Motor neuron (in vitro differentiated cells): ENCODE measurements around the gene IRF2BPL. TPM values are rescaled to one million over a fixed set of nuclear protein-coding genes. Genes with fewer than 3 reads are reported as not detected.
A peak's percentile ranks its signal among the peaks of the same experiment; 100 is the strongest.

Experiments used
- ATAC-seq, 8 experiments: fragments of 200-7000 bp; cut with Tn5 transposase; replicated peaks in 6 of 8; 2 replicates each; pipeline ENCODE4 v1.8.0; 2021; ENCODE audit warnings: mild to moderate bottlenecking in 8 of 8, moderate library complexity in 8 of 8
- H3K27ac ChIP-seq, 2 donors: fragments of 250-450 bp; sonication (Bioruptor Pico); 2 replicates each; pipeline ENCODE4 v1.9.0; 2021; ENCODE audit warnings: antibody characterized with exemption in 2 of 2, mild to moderate bottlenecking in 2 of 2, moderate library complexity in 1 of 2
- H3K4me1 ChIP-seq, 2 donors: fragments of 250-450 bp; sonication (Bioruptor Pico); replicated peaks in 1 of 2; 2 replicates each; pipeline ENCODE4 v1.6.1; 2021; ENCODE audit warnings: antibody characterized with exemption in 2 of 2, mild to moderate bottlenecking in 2 of 2, moderate library complexity in 1 of 2
- H3K4me3 ChIP-seq, 5 donors: fragments of 250-450 bp; sonication (Bioruptor Pico); 2 replicates each; pipeline ENCODE4 v1.9.0; 2021; ENCODE audit warnings: antibody characterized with exemption in 5 of 5, mild to moderate bottlenecking in 5 of 5, moderate library complexity in 4 of 5
- WGBS, 10 experiments: fragments of 450-650 bp; shearing (Covaris generic); methylation state at CpG; one replicate each; pipeline ENCODE4 v1.0.0; 2022; 5-methylcytosine and 5-hydroxymethylcytosine counted together
- in situ Hi-C, 9 experiments: fragments of 400-800 bp; cut with MboI; loops; one replicate each; pipeline ENCODE4 v1.15.0; 2021; ENCODE audit warnings: low sequenced_read_pairs in 9 of 9, low pct_unique_long_range_greater_than_20kb in 2 of 9; ENCODE audit not compliant: unreplicated experiment in 9 of 9
- total RNA-seq, 8 experiments: library from RNA; unstranded; fragments of 300-600 nt; gene quantifications; 2 replicates each; pipeline versions ENCODE4 v1.2.3 to v1.2.4, GENCODE V29; 2022

IRF2BPL gene
- 10 to 100 TPM; 15.9 to 68.1 (median 40.4) TPM for total RNA-seq

GRCh38 chr14:77028384-77029231 is at the start of gene IRF2BPL:
IRF2BPL (minus strand) TSS chr14:77028708; CDS start chr14:77027792, 916 bp downstream.
- in situ Hi-C loops, result no loop called here

GRCh38 chr14:77077040-77077439 is 48.5 kb upstream of the IRF2BPL start:
- no peak overlapping the region for H3K4me3 ChIP-seq
- ATAC-seq, result peak in 1 of 8 experiments; percentile 22
- peaks cover 10 to 14% of the 10 kb centered on the region in 2 donors for H3K4me1 ChIP-seq
- H3K27ac ChIP-seq, result no peak overlapping the region
- in situ Hi-C loops, result loop anchor here in 1 of 9 experiments (10.0 kb wide), 1 partner anchor 192 kb away; no protein-coding TSS in a partner anchor
- 86 to 91% (median 88%) methylated on average over 2 to 3 of the region's 3 CpGs; no CpG with 5 or more reads in 6 of the 10 experiments for WGBS, 10 experiments

More at GRCh38 chr14:77028384-77029231, at the start of gene IRF2BPL:
- WGBS, 10 experiments, result 0 to 12% (median 3%) methylated on average over 2 to 20 of the region's 84 CpGs; no CpG with 5 or more reads in 2 of the 10 experiments
- peak; percentile 39 to 67 (median 58) for ATAC-seq
- Histone ChIP-seq H3K4me1 (peaks cover 30 to 37% of the 10 kb centered on the region in 2 donors), H3K4me3 (peak within 1 kb of the TSS; percentile 54 to 83 (median 73)), H3K27ac (peak within 1 kb of the TSS; percentile 92 to 98)

- peak in 5 of 8 experiments; percentile 37 to 96 (median 84) for ATAC-seq
- no peak overlapping the region for H3K27ac ChIP-seq
- in situ Hi-C loops, result loop anchor here in 1 of 9 experiments (10.0 kb wide), 1 partner anchor 191 kb away; no protein-coding TSS in a partner anchor
- 7 to 52% (median 33%) methylated on average over 2 to 6 of the region's 10 CpGs; no CpG with 5 or more reads in 2 of the 10 experiments for WGBS, 10 experiments
- no peak overlapping the region for H3K4me3 ChIP-seq
- peaks cover 10 to 14% of the 10 kb centered on the region in 2 donors for H3K4me1 ChIP-seq
Measured at GRCh38 chr14:77076113-77076631, 47.7 kb upstream of the IRF2BPL start.

- no peak overlapping the region for H3K27ac ChIP-seq
- in situ Hi-C loops, result loop anchor here in 6 of 9 experiments (10.0 to 25.0 kb wide), 2 partner anchors 163 to 190 kb away; no protein-coding TSS in a partner anchor
- ATAC-seq, result no peak
- H3K4me1 ChIP-seq, result peaks cover 13 to 20% of the 10 kb centered on the region in 2 donors
- no peak overlapping the region for H3K4me3 ChIP-seq
Measured at GRCh38 chr14:77074969-77075368, 46.5 kb upstream of the IRF2BPL start.

GRCh38 chr14:77071938-77072388 is 43.5 kb upstream of the IRF2BPL start:
- H3K4me3 ChIP-seq, result no peak overlapping the region
- H3K27ac ChIP-seq, result no peak overlapping the region
- 78 to 100% methylated on average over 1 of the region's 3 CpGs; no CpG with 5 or more reads in 8 of the 10 experiments for WGBS, 10 experiments
- ATAC-seq, result no peak
- in situ Hi-C loops, result loop anchor here in 6 of 9 experiments (10.0 to 25.0 kb wide), 2 partner anchors 160 to 187 kb away; no protein-coding TSS in a partner anchor
- H3K4me1 ChIP-seq, result peaks cover 27 to 31% of the 10 kb centered on the region in 2 donors

GRCh38 chr14:77069551-77069950 is 41.0 kb upstream of the IRF2BPL start:
- no peak overlapping the region for H3K4me3 ChIP-seq
- 69 to 97% (median 82%) methylated on average over 1 to 7 of the region's 7 CpGs; no CpG with 5 or more reads in 2 of the 10 experiments for WGBS, 10 experiments
- H3K27ac ChIP-seq, result no peak overlapping the region
- peaks cover 28 to 33% of the 10 kb centered on the region in 2 donors for H3K4me1 ChIP-seq
- in situ Hi-C loops, result loop anchor here in 7 of 9 experiments (10.0 to 25.0 kb wide), 2 partner anchors 157 to 195 kb away; no protein-coding TSS in a partner anchor
- ATAC-seq, result no peak

GRCh38 chr14:77068517-77069200 is 40.2 kb upstream of the IRF2BPL start:
- in situ Hi-C loops, result loop anchor here in 7 of 9 experiments (10.0 to 25.0 kb wide), 2 partner anchors 156 to 194 kb away; no protein-coding TSS in a partner anchor
- peaks cover 33 to 34% of the 10 kb centered on the region in 2 donors for H3K4me1 ChIP-seq
- H3K4me3 ChIP-seq, result no peak overlapping the region
- no peak for ATAC-seq
- H3K27ac ChIP-seq, result no peak overlapping the region
- 11 to 80% (median 34%) methylated on average over 1 to 4 of the region's 5 CpGs; no CpG with 5 or more reads in 4 of the 10 experiments for whole genome bisulfite sequencing, 10 experiments

- ATAC-seq, result peak; percentile 58 to 83 (median 70)
Measured at GRCh38 chr14:77067632-77068516, 39.4 kb upstream of the IRF2BPL start.

GRCh38 chr14:77066578-77067172 is 38.2 kb upstream of the IRF2BPL start:
- ATAC-seq, result peak in 5 of 8 experiments; percentile 34 to 76 (median 66)
- Histone ChIP-seq H3K4me1 (peaks cover 33 to 38% of the 10 kb centered on the region in 2 donors), H3K27ac (peak overlapping the region; percentile 55 to 66), H3K4me3 (no peak overlapping the region)
- 0 to 40% (median 33%) methylated on average over 1 to 2 of the region's 10 CpGs; no CpG with 5 or more reads in 7 of the 10 experiments for WGBS, 10 experiments
- in situ Hi-C loops, result loop anchor here in 7 of 9 experiments (10.0 to 25.0 kb wide), 2 partner anchors 154 to 192 kb away; no protein-coding TSS in a partner anchor

More at GRCh38 chr14:77067632-77068516, 39.4 kb upstream of the IRF2BPL start:
- H3K27ac ChIP-seq, result no peak overlapping the region
- H3K4me3 ChIP-seq, result no peak overlapping the region
- WGBS, 10 experiments, result 4 to 100% (median 49%) methylated on average over 1 to 7 of the region's 11 CpGs; no CpG with 5 or more reads in 2 of the 10 experiments
- in situ Hi-C loops, result loop anchor here in 7 of 9 experiments (10.0 to 25.0 kb wide), 2 partner anchors 156 to 193 kb away; no protein-coding TSS in a partner anchor
- peaks cover 33 to 38% of the 10 kb centered on the region in 2 donors for H3K4me1 ChIP-seq

GRCh38 chr14:77065851-77066577 is 37.5 kb upstream of the IRF2BPL start:
- in situ Hi-C loops, result loop anchor here in 7 of 9 experiments (10.0 to 25.0 kb wide), 2 partner anchors 154 to 191 kb away; no protein-coding TSS in a partner anchor
- ATAC-seq, result no peak
- Histone ChIP-seq H3K4me1 (peaks cover 33 to 38% of the 10 kb centered on the region in 2 donors), H3K27ac (peak overlapping the region; percentile 32 to 66), H3K4me3 (no peak overlapping the region)
- WGBS, 10 experiments, result 47 to 100% (median 78%) methylated on average over 1 to 6 of the region's 6 CpGs
